PFSK-1 (cell line): ENCODE measurements around the gene RDM1.

Experiments used
- FOXP2 ChIP-seq: optimal IDR thresholded peaks from 2 replicates; pipeline ENCODE3; 2011; ENCODE audit warnings: borderline replicate concordance, control low read depth, inconsistent platforms; ENCODE audit not compliant: insufficient read depth; ENCODE audit errors: extremely low read length, extremely low read depth
- POLR2AphosphoS5 ChIP-seq: IDR thresholded peaks from 2 replicates; pipeline ENCODE4 v1.6.1; 2012; ENCODE audit warnings: low read depth, mild to moderate bottlenecking, control low read depth, low read length, moderate library complexity
- TAF1 ChIP-seq: IDR thresholded peaks from 2 replicates; pipeline ENCODE4 v1.6.1; 2012; ENCODE audit warnings: low read length, control low read depth, borderline replicate concordance; ENCODE audit not compliant: insufficient read depth
- TF ChIP-seq, protein P1 (sequence below), 2 experiments: IDR thresholded peaks; 2 replicates each; pipeline versions ENCODE4 v1.6.1 to v1.8.0; 2011 to 2012; ENCODE audit warnings: low read depth in 2 of 2, low read length in 2 of 2, control low read depth in 1 of 2, inconsistent platforms in 1 of 2, mild to moderate bottlenecking in 1 of 2, moderate library complexity in 1 of 2; ENCODE audit not compliant: insufficient read depth in 1 of 2

DNA sequence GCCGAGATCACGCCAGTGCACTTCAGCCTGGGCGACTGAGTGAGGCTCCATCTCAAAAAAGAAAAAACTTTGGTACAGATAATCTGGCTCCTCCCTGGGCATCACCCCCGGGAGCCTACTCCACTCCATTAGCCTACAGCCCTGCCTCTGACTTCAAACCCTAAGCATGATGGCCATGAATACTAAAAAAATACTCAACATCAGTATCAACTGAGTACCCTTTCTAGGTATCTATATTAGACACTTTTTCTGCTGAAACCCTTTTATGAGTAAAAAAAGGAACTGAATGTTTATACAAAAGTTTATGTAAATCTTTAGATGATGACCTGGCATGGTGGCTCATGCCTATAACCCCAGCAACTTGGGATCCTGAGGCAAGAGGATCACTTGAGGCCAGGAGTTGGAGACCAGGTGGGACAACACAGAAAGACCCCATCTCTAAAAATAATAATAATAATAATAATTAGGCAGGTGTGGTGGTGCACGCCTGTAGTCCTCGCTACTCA, 6.9 kb downstream of the RDM1 start:
- TF ChIP-seq FOXP2 = no peak
- TF ChIP-seq TAF1 = no peak
- TF ChIP-seq, protein P1, sequence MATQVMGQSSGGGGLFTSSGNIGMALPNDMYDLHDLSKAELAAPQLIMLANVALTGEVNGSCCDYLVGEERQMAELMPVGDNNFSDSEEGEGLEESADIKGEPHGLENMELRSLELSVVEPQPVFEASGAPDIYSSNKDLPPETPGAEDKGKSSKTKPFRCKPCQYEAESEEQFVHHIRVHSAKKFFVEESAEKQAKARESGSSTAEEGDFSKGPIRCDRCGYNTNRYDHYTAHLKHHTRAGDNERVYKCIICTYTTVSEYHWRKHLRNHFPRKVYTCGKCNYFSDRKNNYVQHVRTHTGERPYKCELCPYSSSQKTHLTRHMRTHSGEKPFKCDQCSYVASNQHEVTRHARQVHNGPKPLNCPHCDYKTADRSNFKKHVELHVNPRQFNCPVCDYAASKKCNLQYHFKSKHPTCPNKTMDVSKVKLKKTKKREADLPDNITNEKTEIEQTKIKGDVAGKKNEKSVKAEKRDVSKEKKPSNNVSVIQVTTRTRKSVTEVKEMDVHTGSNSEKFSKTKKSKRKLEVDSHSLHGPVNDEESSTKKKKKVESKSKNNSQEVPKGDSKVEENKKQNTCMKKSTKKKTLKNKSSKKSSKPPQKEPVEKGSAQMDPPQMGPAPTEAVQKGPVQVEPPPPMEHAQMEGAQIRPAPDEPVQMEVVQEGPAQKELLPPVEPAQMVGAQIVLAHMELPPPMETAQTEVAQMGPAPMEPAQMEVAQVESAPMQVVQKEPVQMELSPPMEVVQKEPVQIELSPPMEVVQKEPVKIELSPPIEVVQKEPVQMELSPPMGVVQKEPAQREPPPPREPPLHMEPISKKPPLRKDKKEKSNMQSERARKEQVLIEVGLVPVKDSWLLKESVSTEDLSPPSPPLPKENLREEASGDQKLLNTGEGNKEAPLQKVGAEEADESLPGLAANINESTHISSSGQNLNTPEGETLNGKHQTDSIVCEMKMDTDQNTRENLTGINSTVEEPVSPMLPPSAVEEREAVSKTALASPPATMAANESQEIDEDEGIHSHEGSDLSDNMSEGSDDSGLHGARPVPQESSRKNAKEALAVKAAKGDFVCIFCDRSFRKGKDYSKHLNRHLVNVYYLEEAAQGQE (IDR thresholded peaks at IDR 0.05; ENCODE audit: insufficient read depth in 1 of 2, low read depth in 2 of 2, low read length in 2 of 2) = no peak
- no peak for TF ChIP-seq POLR2AphosphoS5
